K562 (cell line): ENCODE measurements around the gene DHX35. TPM values are rescaled to one million over a fixed set of nuclear protein-coding genes. Genes with fewer than 3 reads are reported as not detected.

Source experiments
- ATAC-seq: fragments of 200-7000 bp; cut with Tn5 transposase; 3 replicates; pipeline ENCODE4 v1.9.1; 2020; ENCODE audit warnings: moderate library complexity
- BruUV-seq: library from RNA; stranded (reverse); fragments of 400-500 nt; replicated peaks from 2 replicates; lab custom pipeline; 2021; lab: Mats Ljungman, UMichigan
- CTCF ChIA-PET: fragments of 300-600 bp; formaldehyde crosslinking; extraction: SDS; loops from one replicate; lab custom pipeline; 2021; ENCODE audit warnings: low intra/inter-chr PET ratio; lab: Yijun Ruan, JAX
- POLR2A ChIA-PET: fragments of 300-600, 350-650 bp; sonication (Branson Sonifier 250); formaldehyde crosslinking; extraction: SDS; loops from one replicate; lab custom pipeline; 2021; ENCODE audit warnings: antibody characterized with exemption, inconsistent platforms; lab: Yijun Ruan, JAX
- DNase-seq, 4 experiments: peaks; one replicate each; pipeline versions ENCODE4 v3.0.0 to v3.0.0-alpha.2; 2011 to 2018; ENCODE audit warnings: low spot score in 3 of 4, mixed read lengths in 3 of 4; ENCODE audit errors: extremely low read depth in 1 of 4
- FAIRE-seq: peaks from 2 replicates; lab custom pipeline; 2011; peaks lifted over from hg19 to GRCh38; lab: Jason Lieb, UNC
- H2AFZ ChIP-seq: 2 replicates; pipeline ENCODE4 v1.6.0; 2011; ENCODE audit warnings: low read depth, low read length, control low read depth, inconsistent platforms
- H3K27ac ChIP-seq: fragments of 200-600 bp; 3 replicates; pipeline ENCODE4 v1.8.0; 2011; ENCODE audit warnings: low read depth, mild to moderate bottlenecking, control low read depth, inconsistent platforms, low read length, moderate library complexity, mixed read lengths; ENCODE audit errors: extremely low read depth
- H3K27me3 ChIP-seq, 2 experiments: fragments of 300-600 bp in 1 of 2; 2 replicates in 1 of 2; 3 replicates in 1 of 2; pipeline versions ENCODE4 v1.6.0 to v1.8.0; 2011; ENCODE audit warnings: inconsistent platforms in 2 of 2, low read length in 2 of 2, mild to moderate bottlenecking in 1 of 2, mixed read lengths in 1 of 2, moderate library complexity in 1 of 2; ENCODE audit not compliant: control insufficient read depth in 2 of 2, insufficient read depth in 2 of 2
- H3K36me3 ChIP-seq: fragments of 300-600 bp; 3 replicates; pipeline ENCODE4 v1.8.0; 2011; ENCODE audit warnings: mild to moderate bottlenecking, low read length, inconsistent platforms; ENCODE audit not compliant: control insufficient read depth, insufficient read depth
- H3K4me1 ChIP-seq, 2 experiments: fragments of 200-600 bp in 1 of 2; replicated peaks in 1 of 2; 2 replicates in 1 of 2; 3 replicates in 1 of 2; pipeline versions ENCODE4 v1.5.1 to v1.8.0; 2011; ENCODE audit warnings: inconsistent platforms in 2 of 2, low read length in 2 of 2, mild to moderate bottlenecking in 1 of 2, mixed read lengths in 1 of 2, moderate library complexity in 1 of 2; ENCODE audit not compliant: control insufficient read depth in 2 of 2, insufficient read depth in 2 of 2
- H3K4me2 ChIP-seq: 2 replicates; pipeline ENCODE4 v1.6.1; 2011; ENCODE audit warnings: low read length, control low read depth, inconsistent platforms, mixed read lengths; ENCODE audit not compliant: insufficient read depth
- H3K4me3 ChIP-seq: fragments of 200-600 bp; sonication (generic), shearing (Covaris generic); 2 replicates; pipeline ENCODE4 v1.5.1; 2016; ENCODE audit warnings: control low read depth, inconsistent platforms
- H3K79me2 ChIP-seq: fragments of 200-600 bp; 3 replicates; pipeline ENCODE4 v1.8.0; 2011; ENCODE audit warnings: low read length, inconsistent platforms; ENCODE audit not compliant: control insufficient read depth, insufficient read depth
- H3K9ac ChIP-seq, 2 experiments: 2 replicates each; pipeline versions ENCODE4 v1.6.0 to v1.6.1; 2011; ENCODE audit warnings: low read depth in 2 of 2, low read length in 2 of 2, control low read depth in 1 of 2, inconsistent platforms in 1 of 2, mild to moderate bottlenecking in 1 of 2, mixed read lengths in 1 of 2; ENCODE audit not compliant: insufficient read depth in 1 of 2
- H3K9me1 ChIP-seq: one replicate; pipeline ENCODE4 v1.6.0; 2011; ENCODE audit warnings: inconsistent platforms, mild to moderate bottlenecking, low read length, moderate library complexity; ENCODE audit not compliant: control insufficient read depth, insufficient read depth
- H3K9me3 ChIP-seq: replicated peaks from 2 replicates; pipeline ENCODE4 v1.5.1; 2011; ENCODE audit warnings: low read depth, low read length, inconsistent platforms; ENCODE audit not compliant: control insufficient read depth, insufficient read depth
- H4K20me1 ChIP-seq: replicated peaks from 2 replicates; pipeline ENCODE4 v1.6.1; 2011; ENCODE audit warnings: low read length, inconsistent platforms, mixed read lengths; ENCODE audit not compliant: control insufficient read depth, insufficient read depth
- NBN ChIP-seq: fragments of 450-650 bp; IDR thresholded peaks from 2 replicates; pipeline ENCODE4 v1.6.1; 2016; ENCODE audit warnings: low read depth, mild to moderate bottlenecking
- PATZ1 ChIP-seq: fragments of 250-450 bp; sonication (Bioruptor Pico); IDR thresholded peaks from 2 replicates; pipeline ENCODE4 v1.5.0; 2020; ENCODE audit warnings: mild to moderate bottlenecking, borderline replicate concordance
- RCOR1 ChIP-seq, 2 experiments: IDR thresholded peaks; 2 replicates each; pipeline ENCODE4 v1.6.1; 2012; ENCODE audit warnings: low read depth in 2 of 2, low read length in 2 of 2, borderline replicate concordance in 1 of 2, improper control_type of control experiment in 1 of 2
- SAFB ChIP-seq: fragments of 200-400 bp; formaldehyde crosslinking; IDR thresholded peaks from 2 replicates; pipeline ENCODE4 v1.6.1; 2017; ENCODE audit warnings: low read depth, low read length, borderline replicate concordance
- SIRT6 ChIP-seq: IDR thresholded peaks from one replicate; pipeline ENCODE4 v1.6.1; 2012; ENCODE audit warnings: low read depth, mild to moderate bottlenecking, control low read depth, inconsistent platforms, low read length, moderate library complexity
- SRSF7 ChIP-seq: fragments of 200-400 bp; formaldehyde crosslinking; optimal IDR thresholded peaks from 2 replicates; pipeline ENCODE3; 2017; ENCODE audit warnings: mild to moderate bottlenecking, low read depth, low read length
- YY1 ChIP-seq, 3 experiments: IDR thresholded peaks; 2 replicates each; pipeline ENCODE4 v1.6.1; 2011; ENCODE audit warnings: low read length in 2 of 3, mild to moderate bottlenecking in 2 of 3, moderate library complexity in 2 of 3, borderline replicate concordance in 1 of 3, control low read depth in 1 of 3, low read depth in 1 of 3; ENCODE audit not compliant: insufficient read depth in 3 of 3, insufficient replicate concordance in 2 of 3, control insufficient read depth in 1 of 3, insufficient read length in 1 of 3; ENCODE audit errors: extremely low read depth in 1 of 3
- ZBTB17 ChIP-seq: fragments of 450-650 bp; formaldehyde crosslinking; IDR thresholded peaks from 2 replicates; pipeline ENCODE4 v1.4.0; 2020; ENCODE audit warnings: mild to moderate bottlenecking
- ZBTB2 ChIP-seq: fragments of 450-650 bp; IDR thresholded peaks from 2 replicates; pipeline ENCODE4 v1.6.1; 2016; ENCODE audit warnings: antibody characterized with exemption
- ZKSCAN8 ChIP-seq: fragments of 200-800 bp; sonication (Bioruptor generic); IDR thresholded peaks from 2 replicates; pipeline ENCODE4 v1.6.1; 2016; ENCODE audit warnings: missing genetic modification characterization, missing compliant biosample characterization
- ZNF121 ChIP-seq: sonication (generic); formaldehyde crosslinking; conservative IDR thresholded peaks from 2 replicates; pipeline ENCODE4 v1.8.0; 2022; ENCODE audit warnings: missing genetic modification reagents
- ZNF133 ChIP-seq: fragments of 250-450 bp; sonication (Bioruptor Pico); IDR thresholded peaks from 2 replicates; pipeline ENCODE4 v1.4.0; 2020; ENCODE audit warnings: mild to moderate bottlenecking
- ZNF253 ChIP-seq: fragments of 250-450 bp; sonication (Bioruptor Pico); conservative IDR thresholded peaks from 2 replicates; pipeline ENCODE4 v1.6.1; 2021; ENCODE audit warnings: mild to moderate bottlenecking
- ZNF408 ChIP-seq: fragments of 250-450 bp; sonication (Bioruptor Pico); IDR thresholded peaks from 2 replicates; pipeline ENCODE4 v1.4.0; 2020; ENCODE audit warnings: low read depth, mild to moderate bottlenecking, moderate library complexity
- ZNF511 ChIP-seq: sonication (generic); formaldehyde crosslinking; IDR thresholded peaks from 2 replicates; pipeline ENCODE4 v1.8.0; 2022; ENCODE audit warnings: mild to moderate bottlenecking, missing genetic modification reagents
- ZNF75A ChIP-seq: fragments of 450-650 bp; formaldehyde crosslinking; IDR thresholded peaks from 2 replicates; pipeline ENCODE4 v1.4.0; 2020; ENCODE audit warnings: mild to moderate bottlenecking
- in situ Hi-C: fragments of 300-500 bp; cut with MboI; formaldehyde crosslinking; loops from 4 replicates; pipeline ENCODE4 v1.15.0; 2018; ENCODE audit warnings: inconsistent platforms, mixed read lengths
- intact Hi-C: fragments of 100-400 bp; cut with micrococcal nuclease; formaldehyde crosslinking; loops from 2 replicates; pipeline ENCODE4 v1.14.2; 2022
- polyA plus RNA-seq, 8 experiments: library from polyadenylated mRNA; depleted of rRNA in 4 of 8; stranded (reverse) in 5 of 8; unstranded in 3 of 8; fragments of >200 nt; fragmentation: Nextera tagmentation in 2 of 8; fragmentation: Illumina TruSeq in 1 of 8; extraction: Ambion mirVana in 2 of 8; extraction: Trizol in 1 of 8; gene quantifications; 2 replicates each; pipeline versions ENCODE4 v1.2.1 to v1.2.3, GENCODE V29; 2011 to 2014; ENCODE audit warnings: inconsistent platforms in 1 of 8, missing spikeins in 1 of 8
- total RNA-seq, 7 experiments: library from RNA; depleted of rRNA in 6 of 7; stranded (reverse); fragments of >200 nt in 6 of 7; fragmentation: Illumina TruSeq in 2 of 7; extraction: Trizol in 2 of 7; gene quantifications; 2 replicates each; pipeline versions ENCODE4 v1.2.1 to v1.2.3, GENCODE V29; 2011 to 2021; ENCODE audit warnings: low replicate concordance in 1 of 7

The DHX35 gene
- total and polyA plus RNA-seq, 9 of the 15 experiments (the other 6 are each of a cell fraction or from before 2014, with no cell fraction given), result 6.5 to 25.6 (median 16.9) TPM

GRCh38 chr20:39019805-39020325, 57.7 kb downstream of the DHX35 start:
- TF ChIP-seq ZBTB2 (no peak), PATZ1 (no peak), YY1 (IDR thresholded peaks at IDR 0.05; ENCODE audit: borderline replicate concordance in 1 of 3, control insufficient read depth in 1 of 3, extremely low read depth in 1 of 3, insufficient read depth in 3 of 3, insufficient read length in 1 of 3, insufficient replicate concordance in 2 of 3, low read depth in 1 of 3, low read length in 2 of 3) (no peak), ZNF133 (CRISPR knock-in tag) (no peak), ZNF121 (CRISPR knock-in tag) (no peak), ZKSCAN8 (no peak), NBN (no peak), SIRT6 (no peak), ZNF408 (CRISPR knock-in tag) (no peak), RCOR1 (IDR thresholded peaks at IDR 0.05; ENCODE audit: borderline replicate concordance in 1 of 2, low read depth in 2 of 2, low read length in 2 of 2) (no peak), ZBTB17 (no peak), ZNF253 (CRISPR knock-in tag) (no peak), ZNF511 (CRISPR knock-in tag) (no peak), SAFB (no peak), SRSF7 (no peak), ZNF75A (CRISPR knock-in tag) (no peak)
- FAIRE-seq (no peak), DNase-seq (no peak), ATAC-seq (no peak)
- H3K27me3 ChIP-seq, result no peaks in the 10 kb centered on the region
- H3K4me3 ChIP-seq, result no peak overlapping the region
- CTCF ChIA-PET, result no interaction called here
- POLR2A ChIA-PET, result no interaction called here
- no peaks in the 10 kb centered on the region for H3K4me1 ChIP-seq
- no peak overlapping the region for H2AFZ ChIP-seq
- H3K27ac ChIP-seq, result no peak overlapping the region
- H3K79me2 ChIP-seq, result no peaks in the 10 kb centered on the region
- no TSS peak for BruUV-seq
- in situ Hi-C loops (no loop called here), intact Hi-C loops (no loop called here)
- no peak overlapping the region for H3K4me2 ChIP-seq
- no peaks in the 10 kb centered on the region for H3K9me3 ChIP-seq
- no peaks in the 10 kb centered on the region for H4K20me1 ChIP-seq
- no peak overlapping the region for H3K9ac ChIP-seq
- no peaks in the 10 kb centered on the region for H3K9me1 ChIP-seq
- peaks cover 88% of the 10 kb centered on the region for H3K36me3 ChIP-seq
